BLaER1 (cell line): ENCODE measurements around the gene SASH1.
A peak's percentile ranks its signal among the peaks of the same experiment; 100 is the strongest.

ENCODE experiments used
- H3K27ac ChIP-seq: shearing (Covaris generic); formaldehyde crosslinking; 2 replicates; pipeline ENCODE4 v1.8.1; 2022
- H3K27me3 ChIP-seq: shearing (Covaris generic); formaldehyde crosslinking; 2 replicates; pipeline ENCODE4 v1.8.1; 2022
- H3K36me3 ChIP-seq: shearing (Covaris generic); formaldehyde crosslinking; 2 replicates; pipeline ENCODE4 v1.8.1; 2022
- H3K4me1 ChIP-seq: shearing (Covaris generic); formaldehyde crosslinking; 2 replicates; pipeline ENCODE4 v1.8.1; 2022
- H3K4me2 ChIP-seq: shearing (Covaris generic); formaldehyde crosslinking; 2 replicates; pipeline ENCODE4 v1.8.1; 2022
- H3K4me3 ChIP-seq: shearing (Covaris generic); formaldehyde crosslinking; 2 replicates; pipeline ENCODE4 v1.8.1; 2022
- H3K9ac ChIP-seq: shearing (Covaris generic); formaldehyde crosslinking; 2 replicates; pipeline ENCODE4 v1.8.1; 2022
- H3K9me3 ChIP-seq: shearing (Covaris generic); formaldehyde crosslinking; 2 replicates; pipeline ENCODE4 v1.8.1; 2022
- H4K20me1 ChIP-seq: shearing (Covaris generic); formaldehyde crosslinking; 2 replicates; pipeline ENCODE4 v1.8.1; 2022
- Cebpa-rat ChIP-seq: shearing (Covaris generic); IDR thresholded peaks from 2 replicates; pipeline ENCODE4 v1.8.1; 2022

The SASH1 gene

DNA sequence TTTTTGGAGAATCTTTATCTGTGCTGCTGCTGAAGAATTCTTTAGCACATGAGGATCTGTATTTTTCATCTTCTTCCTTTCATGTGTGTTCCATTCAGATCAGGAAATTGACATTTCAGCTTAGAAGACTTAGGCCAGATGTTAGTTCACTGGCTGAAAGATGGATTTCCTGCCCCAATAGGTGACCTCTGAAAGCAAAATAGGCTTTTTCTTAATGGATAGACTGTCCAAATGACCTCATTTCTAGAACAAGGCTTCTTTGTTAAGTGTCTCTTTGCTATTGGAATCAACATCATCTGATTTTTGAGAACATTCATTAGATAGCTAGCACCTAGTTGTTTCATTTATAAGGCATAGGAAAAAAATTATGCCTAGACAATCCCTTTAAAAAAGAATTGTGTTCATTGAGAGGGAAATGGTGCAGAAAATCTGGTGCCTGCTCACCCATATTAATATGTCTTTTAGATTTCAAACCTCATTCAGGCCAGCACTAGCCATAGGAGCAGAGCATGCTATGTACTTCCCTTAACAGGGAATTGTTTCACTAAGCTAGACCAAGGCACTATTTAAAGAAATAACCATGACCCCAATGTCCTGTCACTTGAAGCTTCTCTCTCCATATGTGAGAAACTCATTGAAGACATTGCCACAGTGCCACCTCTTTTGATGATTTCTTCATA lies 13.6 kb upstream of the SASH1 start:
- H3K27ac ChIP-seq: no peak overlapping the region
- no peak overlapping the region for H3K4me3 ChIP-seq
- H4K20me1 ChIP-seq: no peaks in the 10 kb centered on the region

DNA sequence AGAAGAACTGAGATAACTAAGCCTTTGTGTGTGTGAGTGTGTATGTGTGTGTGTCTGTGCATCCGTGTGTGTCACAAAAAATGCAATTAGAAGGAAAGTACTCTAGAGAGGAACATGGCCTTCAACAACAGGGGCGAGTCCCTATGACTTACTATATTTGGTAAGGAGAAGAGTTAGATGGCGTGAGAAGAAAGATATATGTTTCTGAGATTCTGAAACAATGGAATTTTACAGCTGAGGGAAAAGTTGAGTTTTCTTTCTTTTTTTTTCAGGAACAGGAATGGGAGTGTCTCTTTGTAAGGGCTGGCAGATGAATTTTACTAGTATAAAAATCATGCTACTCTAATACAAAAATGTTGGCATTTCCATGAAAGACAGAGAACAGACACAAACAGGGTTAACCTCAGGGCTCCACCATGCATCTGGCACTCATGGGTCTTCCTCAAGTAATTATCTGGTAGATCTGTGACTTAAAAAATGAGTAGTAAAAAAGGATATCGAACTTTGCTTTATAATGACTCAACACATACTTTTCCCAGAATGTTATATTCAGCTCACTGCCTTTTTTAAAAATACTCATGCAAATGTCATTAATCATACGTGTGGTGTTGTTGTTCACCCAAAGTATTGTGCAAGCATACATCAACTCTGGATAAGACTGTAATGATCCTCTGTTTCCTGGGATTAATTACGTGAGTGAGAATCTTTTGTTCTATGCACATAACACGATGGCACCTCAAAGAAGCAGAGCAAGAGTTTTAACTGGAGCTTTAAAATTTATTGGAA lies 12.8 kb upstream of the SASH1 start:
- no peaks in the 10 kb centered on the region for H4K20me1 ChIP-seq
- H3K4me2 ChIP-seq: no peak overlapping the region
- H3K4me1 ChIP-seq: no peaks in the 10 kb centered on the region
- no peak overlapping the region for H3K27ac ChIP-seq
- no peak overlapping the region for H3K4me3 ChIP-seq
- no peaks in the 10 kb centered on the region for H3K36me3 ChIP-seq
- no peak for TF ChIP-seq Cebpa-rat
- no peak overlapping the region for H3K9ac ChIP-seq
- no peaks in the 10 kb centered on the region for H3K27me3 ChIP-seq
- H3K9me3 ChIP-seq: no peaks in the 10 kb centered on the region

More for the DNA sequence above, 13.6 kb upstream of the SASH1 start:
- Histone ChIP-seq H3K9ac (no peak overlapping the region), H3K4me1 (no peaks in the 10 kb centered on the region), H3K27me3 (no peaks in the 10 kb centered on the region), H3K4me2 (no peak overlapping the region), H3K36me3 (no peaks in the 10 kb centered on the region), H3K9me3 (no peaks in the 10 kb centered on the region)
- TF ChIP-seq Cebpa-rat: no peak

DNA sequence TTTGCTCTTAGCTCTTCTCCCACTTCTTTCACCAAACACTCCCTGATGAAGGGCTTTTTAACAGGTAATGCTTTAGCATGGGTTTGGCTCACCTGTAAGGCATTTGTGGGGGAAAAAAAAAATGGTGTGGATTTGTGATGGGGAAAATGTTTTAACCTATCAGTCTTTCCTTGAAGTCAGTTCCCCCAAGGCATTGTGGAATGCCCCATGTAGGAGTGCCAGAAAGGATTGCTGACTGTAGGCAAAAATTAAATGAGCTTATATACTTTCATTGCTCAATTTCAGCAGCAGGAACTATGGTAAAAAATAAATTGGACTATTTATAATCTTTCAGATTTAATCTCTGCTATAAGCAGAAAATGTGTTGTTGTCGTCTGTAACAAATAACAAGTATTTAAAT lies 10.6 kb upstream of the SASH1 start:
- Histone ChIP-seq H4K20me1 (no peaks in the 10 kb centered on the region), H3K27ac (no peak overlapping the region), H3K4me1 (no peaks in the 10 kb centered on the region), H3K36me3 (no peaks in the 10 kb centered on the region), H3K4me2 (no peak overlapping the region), H3K9me3 (no peaks in the 10 kb centered on the region), H3K9ac (no peak overlapping the region), H3K27me3 (no peaks in the 10 kb centered on the region), H3K4me3 (no peak overlapping the region)
- TF ChIP-seq Cebpa-rat: no peak

DNA sequence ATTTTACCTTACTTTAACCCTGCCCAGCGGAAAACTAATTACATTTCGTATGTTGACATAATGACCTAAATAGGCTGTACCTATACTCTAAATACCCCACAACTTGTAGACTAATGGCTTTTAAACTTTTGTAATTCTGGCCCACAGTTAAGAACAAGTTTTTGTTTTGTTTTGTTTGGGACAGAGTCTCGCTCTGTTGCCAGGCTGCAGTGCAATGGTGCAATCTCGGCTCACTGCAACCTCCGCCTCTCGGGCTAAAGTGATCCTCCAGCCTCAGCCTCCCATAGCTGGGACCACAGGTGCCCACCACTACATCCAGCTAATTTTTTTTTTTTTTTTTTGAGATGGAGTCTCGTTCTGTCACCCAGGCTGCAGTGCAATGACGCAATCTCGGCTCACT lies 5.7 kb upstream of the SASH1 start:
- H3K4me2 ChIP-seq: no peak overlapping the region
- H3K9ac ChIP-seq: no peak overlapping the region
- no peaks in the 10 kb centered on the region for H4K20me1 ChIP-seq
- H3K4me1 ChIP-seq: 0 out of 2 replicates have a peak, but pooled peaks cover 2% of the 10 kb centered on the region
- H3K9me3 ChIP-seq: no peaks in the 10 kb centered on the region
- no peak overlapping the region for H3K4me3 ChIP-seq
- H3K27me3 ChIP-seq: peaks cover 14% of the 10 kb centered on the region
- H3K27ac ChIP-seq: no peak overlapping the region
- TF ChIP-seq Cebpa-rat: no peak
- H3K36me3 ChIP-seq: no peaks in the 10 kb centered on the region

DNA sequence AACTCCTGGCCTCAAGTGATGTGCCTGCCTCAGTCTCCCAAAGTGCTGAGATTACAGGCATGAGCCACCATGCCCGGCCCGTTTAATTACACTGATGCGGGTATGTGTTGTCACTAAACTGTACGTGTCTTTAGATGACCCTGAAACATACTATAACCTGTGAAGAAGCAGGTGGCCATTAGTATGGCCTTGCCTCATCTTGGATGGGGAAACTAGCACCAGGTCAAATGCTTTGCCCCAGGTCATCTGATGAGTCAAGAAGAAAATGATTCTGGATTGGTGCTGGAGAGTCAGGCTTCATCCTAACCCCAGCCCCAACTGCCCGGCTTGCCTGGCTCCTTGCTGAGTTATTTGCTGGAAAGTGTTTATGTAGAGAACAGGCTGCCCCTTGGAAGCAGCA lies 2.9 kb upstream of the SASH1 start:
- Histone ChIP-seq H3K9me3 (no peaks in the 10 kb centered on the region; the same call in 1 of the 2 replicates), H3K27me3 (peaks cover 40% of the 10 kb centered on the region), H3K36me3 (no peaks in the 10 kb centered on the region), H4K20me1 (peaks cover 5% of the 10 kb centered on the region; the same call in 1 of the 2 replicates), H3K4me2 (no peak overlapping the region), H3K4me1 (0 out of 2 replicates have a peak, but pooled peaks cover 6% of the 10 kb centered on the region), H3K4me3 (no peak overlapping the region), H3K9ac (no peak overlapping the region), H3K27ac (no peak overlapping the region)
- no peak for TF ChIP-seq Cebpa-rat

DNA sequence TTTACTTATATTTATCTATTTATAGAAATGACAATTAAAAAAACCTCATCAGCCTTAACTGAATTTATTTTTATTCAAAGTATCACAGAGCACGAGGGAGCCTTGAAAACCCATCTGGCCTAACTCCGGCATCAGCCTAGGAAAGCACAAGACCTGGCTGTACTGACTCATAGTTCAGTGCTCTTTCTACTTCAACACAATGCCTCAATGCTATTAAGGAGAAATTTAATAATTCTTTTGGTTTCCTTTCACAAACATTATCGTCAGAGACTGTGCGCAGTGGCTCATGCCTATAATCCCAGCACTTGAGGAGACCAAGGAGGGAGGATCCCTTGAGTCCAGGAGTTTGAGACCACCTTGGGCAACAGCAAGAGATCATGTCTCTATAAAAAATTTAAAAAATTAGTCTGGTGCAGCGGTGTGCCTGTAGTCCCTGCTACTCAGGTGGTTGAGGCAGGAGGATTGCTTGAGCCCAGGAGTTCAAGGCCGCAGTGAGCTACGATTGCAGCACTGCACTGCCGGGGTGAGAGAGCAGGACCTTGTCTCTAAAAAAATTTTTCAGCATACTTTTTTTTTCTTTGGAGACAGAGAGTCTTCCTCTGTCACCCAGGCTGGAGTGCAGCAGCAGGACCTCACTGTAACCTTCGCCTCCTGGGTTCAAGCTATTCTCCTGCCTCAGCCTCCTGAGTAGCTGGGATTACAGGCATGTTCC lies 1.9 kb upstream of the SASH1 start:
- Histone ChIP-seq H3K27ac (no peak overlapping the region), H3K4me2 (no peak overlapping the region), H3K27me3 (peaks cover 50% of the 10 kb centered on the region), H3K4me1 (0 out of 2 replicates have a peak, but pooled peaks cover 6% of the 10 kb centered on the region), H3K9me3 (no peaks in the 10 kb centered on the region; the same call in 1 of the 2 replicates), H3K9ac (no peak overlapping the region), H3K4me3 (no peak overlapping the region), H3K36me3 (no peaks in the 10 kb centered on the region), H4K20me1 (peaks cover 5% of the 10 kb centered on the region; the same call in 1 of the 2 replicates)
- no peak for TF ChIP-seq Cebpa-rat

DNA sequence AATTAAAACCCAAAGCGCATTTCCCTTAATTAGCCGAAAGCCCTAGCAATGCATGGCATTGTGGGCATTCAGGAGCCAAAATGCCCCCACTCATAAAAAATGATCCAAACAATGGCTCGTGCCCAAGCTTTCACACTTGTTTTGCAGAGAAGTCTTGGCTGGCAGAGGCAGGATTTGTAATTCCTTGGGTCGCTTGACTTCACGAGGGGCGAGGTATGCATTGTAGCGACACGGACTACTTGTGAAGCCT lies 613 bp upstream of the SASH1 start:
- no peak overlapping the region for H3K27ac ChIP-seq

DNA sequence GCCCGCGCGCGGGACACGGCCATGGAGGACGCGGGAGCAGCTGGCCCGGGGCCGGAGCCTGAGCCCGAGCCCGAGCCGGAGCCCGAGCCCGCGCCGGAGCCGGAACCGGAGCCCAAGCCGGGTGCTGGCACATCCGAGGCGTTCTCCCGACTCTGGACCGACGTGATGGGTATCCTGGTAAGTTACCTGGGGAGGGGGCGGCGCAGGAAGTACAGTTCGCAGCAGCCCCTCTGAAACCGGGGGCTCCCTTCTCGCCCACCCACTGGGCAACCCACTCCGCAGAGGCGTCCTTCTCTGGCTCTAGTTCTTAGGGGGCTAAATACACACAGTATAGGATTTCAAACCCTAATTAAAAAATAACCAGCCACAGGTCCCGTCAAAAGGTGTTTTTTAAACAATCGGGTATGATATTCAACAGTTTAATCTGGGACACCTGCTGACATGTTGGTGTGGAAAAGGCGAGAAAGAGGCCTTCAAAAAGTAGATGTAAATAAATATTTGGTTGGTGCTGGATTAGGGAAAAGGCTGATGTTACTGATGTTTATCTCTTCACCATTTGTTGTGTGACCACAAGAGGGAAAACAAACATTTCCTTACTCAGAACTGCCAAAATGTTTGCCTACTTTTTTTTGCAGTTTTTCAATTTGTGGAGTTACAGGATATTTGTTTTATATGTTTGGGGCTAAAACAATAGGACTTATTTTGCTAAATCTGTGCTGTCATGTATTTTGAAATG lies 577 bp downstream of the SASH1 start:
- no peak overlapping the region for H3K9ac ChIP-seq
- H3K4me2 ChIP-seq: peak overlapping the region; percentile 80
- peaks cover 5% of the 10 kb centered on the region; the same call in 1 of the 2 replicates for H4K20me1 ChIP-seq
- H3K4me3 ChIP-seq: peak overlapping the region; percentile 67
- no peak overlapping the region for H3K27ac ChIP-seq
- peaks cover 50% of the 10 kb centered on the region for H3K27me3 ChIP-seq
- 0 out of 2 replicates have a peak, but pooled peaks cover 6% of the 10 kb centered on the region for H3K4me1 ChIP-seq
- no peaks in the 10 kb centered on the region for H3K36me3 ChIP-seq
- TF ChIP-seq Cebpa-rat: no peak
- H3K9me3 ChIP-seq: no peaks in the 10 kb centered on the region; the same call in 1 of the 2 replicates

More for the DNA sequence above, 613 bp upstream of the SASH1 start:
- Histone ChIP-seq H3K27me3 (peaks cover 50% of the 10 kb centered on the region), H4K20me1 (peaks cover 5% of the 10 kb centered on the region; the same call in 1 of the 2 replicates), H3K9me3 (no peaks in the 10 kb centered on the region; the same call in 1 of the 2 replicates), H3K4me3 (peak overlapping the region; percentile 67), H3K9ac (no peak overlapping the region), H3K4me1 (0 out of 2 replicates have a peak, but pooled peaks cover 6% of the 10 kb centered on the region), H3K4me2 (peak overlapping the region; percentile 80), H3K36me3 (no peaks in the 10 kb centered on the region)
- TF ChIP-seq Cebpa-rat: no peak

DNA sequence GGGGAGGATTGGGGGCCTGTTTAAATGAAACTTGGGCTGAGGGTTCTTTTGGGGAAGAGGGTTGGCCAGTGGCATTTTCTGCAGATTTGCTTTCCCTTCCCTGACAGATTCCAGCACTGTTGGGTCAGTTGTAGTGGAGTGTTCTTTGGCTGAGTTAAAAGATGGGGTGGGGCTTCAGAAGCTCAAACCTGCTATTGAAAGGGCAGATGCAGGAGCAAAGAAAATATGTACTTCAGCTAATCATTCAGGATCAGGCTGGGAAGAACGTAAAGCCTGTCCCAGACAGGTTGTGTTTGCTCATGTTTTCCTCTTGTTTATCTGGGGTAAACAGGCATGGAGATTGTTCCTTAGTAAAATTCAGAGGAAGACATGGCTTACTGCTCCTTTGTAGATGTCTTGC lies 2.5 kb downstream of the SASH1 start:
- no peaks in the 10 kb centered on the region; the same call in 1 of the 2 replicates for H3K9me3 ChIP-seq
- H3K9ac ChIP-seq: no peak overlapping the region
- no peak for TF ChIP-seq Cebpa-rat
- no peak overlapping the region for H3K4me2 ChIP-seq
- H3K4me1 ChIP-seq: 0 out of 2 replicates have a peak, but pooled peaks cover 6% of the 10 kb centered on the region
- H3K27me3 ChIP-seq: peaks cover 50% of the 10 kb centered on the region
- no peak overlapping the region for H3K27ac ChIP-seq
- peaks cover 5% of the 10 kb centered on the region; the same call in 1 of the 2 replicates for H4K20me1 ChIP-seq
- H3K36me3 ChIP-seq: no peaks in the 10 kb centered on the region
- no peak overlapping the region for H3K4me3 ChIP-seq
